Lung (tissue), 12 donors: ENCODE measurements around the gene TMEM132C. TPM values are rescaled to one million over a fixed set of nuclear protein-coding genes. Genes with fewer than 3 reads are reported as not detected.

Experiments used
- ATAC-seq: fragments of 200-7000 bp; cut with Tn5 transposase; one replicate; pipeline ENCODE4 v1.9.1; 2020; ENCODE audit warnings: moderate number of reproducible peaks; ENCODE audit not compliant: insufficient read depth, low FRiP score
- DNase-seq, 3 donors: peaks; one replicate each; pipeline ENCODE4 v3.0.0-alpha.2; 2013 to 2017
- H3K27ac ChIP-seq, 2 donors: one replicate each; pipeline ENCODE4 v1.5.1; 2013; ENCODE audit warnings: mild to moderate bottlenecking in 2 of 2, moderate library complexity in 2 of 2, control low read depth in 1 of 2, inconsistent platforms in 1 of 2, low read depth in 1 of 2, low read length in 1 of 2
- H3K27me3 ChIP-seq, 3 donors: one replicate each; pipeline ENCODE4 v1.5.1; 2013; ENCODE audit warnings: low read length in 2 of 3; ENCODE audit not compliant: control insufficient read depth in 3 of 3, insufficient read depth in 3 of 3
- H3K36me3 ChIP-seq, 4 donors: one replicate each; pipeline ENCODE4 v1.5.1; 2013; ENCODE audit warnings: low read length in 4 of 4, mild to moderate bottlenecking in 1 of 4, moderate library complexity in 1 of 4; ENCODE audit not compliant: control insufficient read depth in 4 of 4, insufficient read depth in 4 of 4
- H3K4me1 ChIP-seq, 5 donors: one replicate each; pipeline ENCODE4 v1.5.1; 2013; ENCODE audit warnings: low read length in 5 of 5, mild to moderate bottlenecking in 2 of 5, moderate library complexity in 1 of 5; ENCODE audit not compliant: control insufficient read depth in 5 of 5, insufficient read depth in 5 of 5
- H3K4me3 ChIP-seq: one replicate; pipeline ENCODE4 v1.5.1; 2013; ENCODE audit warnings: mild to moderate bottlenecking, control low read depth, moderate library complexity
- H3K9ac ChIP-seq, 2 donors: one replicate each; pipeline ENCODE4 v1.5.1; 2013; ENCODE audit warnings: low read length in 2 of 2, control low read depth in 1 of 2; ENCODE audit not compliant: insufficient read depth in 1 of 2
- H3K9me3 ChIP-seq, 4 donors: one replicate each; pipeline ENCODE4 v1.5.1; 2013; ENCODE audit warnings: low read length in 3 of 4, mild to moderate bottlenecking in 1 of 4, moderate library complexity in 1 of 4; ENCODE audit not compliant: control insufficient read depth in 4 of 4, insufficient read depth in 3 of 4
- CTCF ChIP-seq: IDR thresholded peaks from 2 replicates; pipeline ENCODE4 v1.5.1; 2012; ENCODE audit warnings: mild to moderate bottlenecking; ENCODE audit errors: control extremely low read depth, extremely low read depth
- WGBS, 2 donors: extraction: QIAGEN DNeasy Blood & Tissue Kit; methylation state at CpG; one replicate each; pipeline ENCODE4 v1.1.7; 2013; 5-methylcytosine and 5-hydroxymethylcytosine counted together
- polyA plus RNA-seq, 2 donors: library from polyadenylated mRNA; stranded (reverse); fragments of 200-250 nt; gene quantifications; one replicate each; pipeline ENCODE4 v1.2.1, GENCODE V29; 2013
- total RNA-seq, 2 donors: library from RNA; depleted of rRNA in 1 of 2; stranded (reverse); fragments of >200 nt in 1 of 2; gene quantifications; one replicate each; pipeline ENCODE4 v1.2.1, GENCODE V29; 2014 to 2021
- donor health status: control.
- donor health status: control.
- donor health status: Bipolar disorder and iron deficiency.
- donor health status: healthy.
- donor health status: DM: yes; HTN: yes; CAD: no.

TMEM132C gene
- total and polyA plus RNA-seq, 4 donors, result 0.35 to 16.5 (median 0.77) TPM

- Histone ChIP-seq H3K4me3 (no peak overlapping the region), H3K27me3 (no peaks in the 10 kb centered on the region), H3K27ac (no peak overlapping the region), H3K4me1 (peaks cover 0 to 38% (median 12%) of the 10 kb centered on the region in 5 donors), H3K9me3 (peaks cover 0 to 3% (median under 1%) of the 10 kb centered on the region in 4 donors), H3K9ac (peak overlapping the region in 1 of 2 donors; percentile 5), H3K36me3 (peaks cover 0 to 8% (median 0%) of the 10 kb centered on the region in 4 donors)
- 59 to 70% methylated on average over 7 of the region's 7 CpGs for WGBS, 2 donors
- TF ChIP-seq CTCF, result no peak
- DNase-seq (no peak), ATAC-seq (no peak)
These were observed 59.4 kb downstream of the TMEM132C start for GRCh38 chr12:128326406-128326805.

- H3K4me1 ChIP-seq, result peaks cover 0 to 39% (median 7%) of the 10 kb centered on the region in 5 donors
- no peak for ATAC-seq
- WGBS, 2 donors, result 91 to 92% methylated on average over 8 of the region's 8 CpGs
- no peaks in the 10 kb centered on the region for H3K27me3 ChIP-seq
- no peak for TF ChIP-seq CTCF
- H3K36me3 ChIP-seq, result peaks cover 0 to 4% (median 0%) of the 10 kb centered on the region in 4 donors
- DNase-seq, result no peak
- no peak overlapping the region for H3K27ac ChIP-seq
- H3K9me3 ChIP-seq, result peaks cover 0 to 5% (median 1%) of the 10 kb centered on the region in 4 donors
- H3K9ac ChIP-seq, result no peak overlapping the region
- H3K4me3 ChIP-seq, result no peak overlapping the region
These were observed 62.0 kb downstream of the TMEM132C start for GRCh38 chr12:128328961-128329360.

- TF ChIP-seq CTCF, result no peak
- ATAC-seq, result no peak
- Histone ChIP-seq H3K4me3 (no peak overlapping the region), H3K4me1 (peaks cover 0 to 63% (median 21%) of the 10 kb centered on the region in 5 donors), H3K27me3 (no peaks in the 10 kb centered on the region), H3K27ac (no peak overlapping the region), H3K9ac (no peak overlapping the region), H3K36me3 (no peaks in the 10 kb centered on the region), H3K9me3 (peaks cover 0 to 12% (median 2%) of the 10 kb centered on the region in 4 donors)
- 74 to 81% methylated on average over 3 of the region's 3 CpGs for WGBS, 2 donors
- DNase-seq, result peak; percentile 22 to 91 (median 82)
These were observed 69.5 kb downstream of the TMEM132C start for GRCh38 chr12:128336204-128337070.
